ENCODE measurements around the gene SPATS2L. TPM values are rescaled to one million over a fixed set of nuclear protein-coding genes. Genes with fewer than 3 reads are reported as not detected.

The SPATS2L gene
- total and polyA plus RNA-seq, 12 donors = 23.4 to 104 (median 71.8) TPM

GRCh38 chr2:200274116-200275075 lies 32.1 kb upstream of the SPATS2L start:
- Histone ChIP-seq H3K4me1 (peaks cover 0 to 8% (median 0%) of the 10 kb centered on the region in 9 donors), H3K4me3 (no peak overlapping the region), H3K36me3 (no peaks in the 10 kb centered on the region), H3K9me3 (no peaks in the 10 kb centered on the region), H3K27ac (no peak overlapping the region), H3K27me3 (no peaks in the 10 kb centered on the region)
- 75 to 76% methylated on average over 7 of the region's 7 CpGs for WGBS, 2 donors
- ATAC-seq (no peak), DNase-seq (no peak)
- TF ChIP-seq, protein P1, sequence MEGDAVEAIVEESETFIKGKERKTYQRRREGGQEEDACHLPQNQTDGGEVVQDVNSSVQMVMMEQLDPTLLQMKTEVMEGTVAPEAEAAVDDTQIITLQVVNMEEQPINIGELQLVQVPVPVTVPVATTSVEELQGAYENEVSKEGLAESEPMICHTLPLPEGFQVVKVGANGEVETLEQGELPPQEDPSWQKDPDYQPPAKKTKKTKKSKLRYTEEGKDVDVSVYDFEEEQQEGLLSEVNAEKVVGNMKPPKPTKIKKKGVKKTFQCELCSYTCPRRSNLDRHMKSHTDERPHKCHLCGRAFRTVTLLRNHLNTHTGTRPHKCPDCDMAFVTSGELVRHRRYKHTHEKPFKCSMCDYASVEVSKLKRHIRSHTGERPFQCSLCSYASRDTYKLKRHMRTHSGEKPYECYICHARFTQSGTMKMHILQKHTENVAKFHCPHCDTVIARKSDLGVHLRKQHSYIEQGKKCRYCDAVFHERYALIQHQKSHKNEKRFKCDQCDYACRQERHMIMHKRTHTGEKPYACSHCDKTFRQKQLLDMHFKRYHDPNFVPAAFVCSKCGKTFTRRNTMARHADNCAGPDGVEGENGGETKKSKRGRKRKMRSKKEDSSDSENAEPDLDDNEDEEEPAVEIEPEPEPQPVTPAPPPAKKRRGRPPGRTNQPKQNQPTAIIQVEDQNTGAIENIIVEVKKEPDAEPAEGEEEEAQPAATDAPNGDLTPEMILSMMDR (IDR thresholded peaks at IDR 0.05) = no peak
- intact Hi-C loops (cut with DNase I) = no loop called here

- TF ChIP-seq, protein P1 (IDR thresholded peaks at IDR 0.05) = no peak
- ATAC-seq (no peak), DNase-seq (no peak)
- Histone ChIP-seq H3K4me3 (no peak overlapping the region), H3K4me1 (peaks cover 0 to 8% (median 0%) of the 10 kb centered on the region in 9 donors), H3K9me3 (no peaks in the 10 kb centered on the region), H3K27me3 (no peaks in the 10 kb centered on the region), H3K27ac (no peak overlapping the region), H3K36me3 (no peaks in the 10 kb centered on the region)
- intact Hi-C loops (cut with DNase I) = no loop called here
- WGBS, 2 donors = 69 to 71% methylated on average over 5 of the region's 5 CpGs
Observed at GRCh38 chr2:200275295-200276013, 31.0 kb upstream of the SPATS2L start.

DNA sequence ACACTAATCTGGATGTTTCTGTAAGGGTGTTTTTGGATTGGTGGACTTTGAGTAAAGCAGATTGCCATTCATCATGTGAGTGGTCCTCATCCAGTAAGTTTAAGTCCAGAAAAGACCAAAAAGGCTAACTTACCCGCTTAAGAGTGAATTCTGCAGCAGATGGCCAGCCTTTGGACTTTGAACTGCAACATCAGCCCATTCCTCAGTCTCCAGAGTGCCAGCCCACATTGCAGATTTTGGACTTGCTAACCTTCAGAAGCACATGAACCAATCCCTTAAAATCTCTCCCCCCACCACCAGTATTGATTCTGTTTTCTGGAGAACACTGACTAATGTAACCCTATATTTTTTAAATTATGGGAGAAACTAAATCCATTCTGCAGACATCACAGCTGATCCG lies 30.0 kb upstream of the SPATS2L start:
- no peak overlapping the region for H3K27ac ChIP-seq
- ATAC-seq = no peak
- no peak overlapping the region for H3K4me3 ChIP-seq
- 94 to 96% methylated on average over 2 of the region's 2 CpGs for WGBS, 2 donors
- H3K9me3 ChIP-seq = no peaks in the 10 kb centered on the region
- no peaks in the 10 kb centered on the region for H3K36me3 ChIP-seq
- H3K27me3 ChIP-seq = no peaks in the 10 kb centered on the region
- DNase-seq = no peak
- peaks cover 0 to 8% (median 0%) of the 10 kb centered on the region in 9 donors for H3K4me1 ChIP-seq
- intact Hi-C loops (cut with DNase I) = no loop called here
- TF ChIP-seq, protein P1 (IDR thresholded peaks at IDR 0.05) = no peak

DNA sequence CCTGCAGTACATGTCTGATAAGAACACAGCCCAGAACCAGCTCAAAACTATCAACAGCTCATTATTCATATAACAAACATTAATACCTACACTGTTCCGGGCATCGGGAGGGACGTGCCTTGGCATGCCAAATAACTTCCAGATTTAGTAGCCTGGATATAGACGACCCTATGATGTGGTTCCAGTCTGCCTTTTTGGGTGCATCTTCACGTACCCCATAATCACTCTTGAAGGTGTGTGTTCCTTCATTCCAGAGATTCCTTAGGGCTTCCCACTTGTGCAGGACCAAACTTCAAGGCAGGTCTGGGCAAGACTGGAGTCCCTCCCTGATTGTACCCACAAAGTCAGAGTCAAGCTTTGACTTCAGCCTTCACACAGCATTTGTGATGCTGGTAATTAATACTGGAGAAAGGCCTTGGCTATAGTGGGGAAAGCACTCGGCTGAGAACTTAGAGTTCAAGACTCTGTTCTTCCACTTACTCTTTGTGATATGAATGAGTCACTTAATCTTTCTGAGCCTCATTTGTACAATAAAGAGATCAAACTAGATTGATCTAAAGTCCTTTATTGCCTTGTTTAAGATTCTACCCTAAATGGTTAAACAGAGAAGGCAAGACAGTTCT lies 27.7 kb upstream of the SPATS2L start:
- Histone ChIP-seq H3K4me3 (no peak overlapping the region), H3K9me3 (no peaks in the 10 kb centered on the region), H3K27ac (no peak overlapping the region), H3K27me3 (no peaks in the 10 kb centered on the region), H3K36me3 (no peaks in the 10 kb centered on the region), H3K4me1 (peaks cover 0 to 8% (median 0%) of the 10 kb centered on the region in 9 donors)
- DNase-seq = no peak
- 71 to 79% methylated on average over 6 of the region's 6 CpGs for WGBS, 2 donors
- intact Hi-C loops (cut with DNase I) = no loop called here
- no peak for ATAC-seq
- TF ChIP-seq, protein P1 (IDR thresholded peaks at IDR 0.05) = no peak
